SH-SY5Y (cell line): ENCODE results near the gene NAA30.

Experiments used
- GATA2 ChIP-seq: IDR thresholded peaks from 2 replicates; pipeline ENCODE4 v1.6.1; 2011; ENCODE audit warnings: mild to moderate bottlenecking, low read depth, low read length
- GATA3 ChIP-seq: IDR thresholded peaks from 2 replicates; pipeline ENCODE4 v1.6.1; 2011; ENCODE audit warnings: low read depth, mild to moderate bottlenecking, low read length, moderate library complexity

DNA sequence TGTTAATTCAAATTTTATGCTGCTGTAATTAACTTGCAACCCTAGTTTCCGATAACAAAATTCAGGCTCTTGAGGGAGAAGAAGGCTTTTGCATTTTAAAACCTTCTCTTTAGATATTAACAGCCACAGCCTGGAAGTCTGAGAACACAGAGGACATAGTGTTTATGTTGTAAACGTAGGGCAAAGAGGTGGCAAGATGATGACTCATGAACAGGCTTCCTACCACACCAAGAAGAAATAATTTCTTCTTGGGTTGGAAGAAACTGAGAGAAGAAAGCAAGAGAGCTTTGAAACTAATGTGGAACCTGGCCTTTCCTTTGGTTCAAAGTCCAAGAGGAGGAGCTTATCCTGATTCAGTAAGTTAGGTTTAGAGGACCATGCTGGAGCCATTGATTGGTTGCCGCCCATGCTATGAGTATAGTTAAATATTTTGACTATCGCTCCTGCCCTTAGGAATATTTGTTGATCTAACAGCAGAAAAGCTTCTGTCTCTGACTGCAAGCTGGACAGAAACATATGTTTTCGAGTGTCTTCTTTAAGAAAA, 71.5 kb downstream of the NAA30 start:
- TF ChIP-seq GATA2 (no peak), GATA3 (no peak)
